Liver (tissue), 9 donors: ENCODE data around the gene MBD3L3. TPM values are rescaled to one million over a fixed set of nuclear protein-coding genes. Genes with fewer than 3 reads are reported as not detected.
"Not testable (repeated sequence)": the region's sequence is repeated elsewhere in the genome, so short reads cannot be mapped to it uniquely, and the experiment has no call there.

Source experiments
- DNase-seq: peaks from one replicate; pipeline ENCODE4 v3.0.0-alpha.2; 2017; ENCODE audit warnings: low spot score
- H3K27ac ChIP-seq, 2 donors: one replicate each; pipeline ENCODE4 v1.7.0; 2013; ENCODE audit warnings: inconsistent platforms in 2 of 2, low read length in 2 of 2, control low read depth in 1 of 2, low read depth in 1 of 2, mild to moderate bottlenecking in 1 of 2
- H3K27me3 ChIP-seq, 4 donors: one replicate each; pipeline versions ENCODE4 v1.6.1 to v1.7.0; 2013; ENCODE audit warnings: low read length in 3 of 4, inconsistent platforms in 1 of 4, mild to moderate bottlenecking in 1 of 4, moderate library complexity in 1 of 4; ENCODE audit not compliant: control insufficient read depth in 4 of 4, insufficient read depth in 4 of 4
- H3K36me3 ChIP-seq, 4 donors: one replicate each; pipeline versions ENCODE4 v1.6.1 to v1.7.0; 2013; ENCODE audit warnings: low read length in 3 of 4, mild to moderate bottlenecking in 3 of 4, low read depth in 1 of 4, moderate library complexity in 1 of 4; ENCODE audit not compliant: control insufficient read depth in 4 of 4, insufficient read depth in 3 of 4
- H3K4me1 ChIP-seq, 4 donors: one replicate each; pipeline versions ENCODE4 v1.6.1 to v1.7.0; 2013; ENCODE audit warnings: low read length in 3 of 4, mild to moderate bottlenecking in 3 of 4, moderate library complexity in 1 of 4; ENCODE audit not compliant: control insufficient read depth in 4 of 4, insufficient read depth in 4 of 4
- H3K4me3 ChIP-seq, 3 donors: one replicate each; pipeline versions ENCODE4 v1.6.1 to v1.7.0; 2013; ENCODE audit warnings: low read length in 3 of 3, control low read depth in 1 of 3, low read depth in 1 of 3, mild to moderate bottlenecking in 1 of 3
- H3K9ac ChIP-seq, 2 donors: one replicate each; pipeline ENCODE4 v1.7.0; 2013; ENCODE audit warnings: low read length in 2 of 2, mild to moderate bottlenecking in 2 of 2, moderate library complexity in 2 of 2, control low read depth in 1 of 2, low read depth in 1 of 2
- H3K9me3 ChIP-seq, 4 donors: one replicate each; pipeline versions ENCODE4 v1.6.1 to v1.7.0; 2013; ENCODE audit warnings: low read length in 3 of 4; ENCODE audit not compliant: control insufficient read depth in 4 of 4
- ATF3 ChIP-seq: IDR thresholded peaks from 2 replicates; pipeline ENCODE4 v1.6.1; 2016; ENCODE audit warnings: antibody characterized with exemption
- CTCF ChIP-seq: fragments of 150-350 bp; IDR thresholded peaks from 2 replicates; pipeline ENCODE4 v1.5.1; 2017; ENCODE audit warnings: improper control_type of control experiment, low read depth, low read length; ENCODE audit not compliant: missing input control
- EGR1 ChIP-seq, 2 donors: IDR thresholded peaks; 2 replicates each; pipeline ENCODE4 v1.6.1; 2016 to 2018; ENCODE audit warnings: antibody characterized with exemption in 2 of 2, low read depth in 2 of 2
- FOXA1 ChIP-seq: IDR thresholded peaks from 2 replicates; pipeline ENCODE4 v1.6.1; 2016; ENCODE audit warnings: antibody characterized with exemption
- GABPA ChIP-seq, 2 donors: IDR thresholded peaks in 1 of 2; conservative IDR thresholded peaks in 1 of 2; 2 replicates each; pipeline ENCODE4 v1.6.1; 2016; ENCODE audit warnings: antibody characterized with exemption in 2 of 2, mild to moderate bottlenecking in 1 of 2, moderate library complexity in 1 of 2
- HNF4A ChIP-seq, 2 donors: conservative IDR thresholded peaks; 2 replicates each; pipeline ENCODE4 v1.6.1; 2016; ENCODE audit warnings: antibody characterized with exemption in 2 of 2, mild to moderate bottlenecking in 2 of 2
- HNF4G ChIP-seq: IDR thresholded peaks from 2 replicates; pipeline ENCODE4 v1.6.1; 2016; ENCODE audit warnings: antibody characterized with exemption
- JUND ChIP-seq, 2 donors: IDR thresholded peaks; 2 replicates each; pipeline ENCODE4 v1.6.1; 2016; ENCODE audit warnings: antibody characterized with exemption in 2 of 2
- MAX ChIP-seq: IDR thresholded peaks from 2 replicates; pipeline ENCODE4 v1.6.1; 2016; ENCODE audit warnings: antibody characterized with exemption
- NR2F2 ChIP-seq: IDR thresholded peaks from 2 replicates; pipeline ENCODE4 v1.6.1; 2016; ENCODE audit warnings: antibody characterized with exemption
- RAD21 ChIP-seq, 2 donors: IDR thresholded peaks; 2 replicates each; pipeline ENCODE4 v1.6.1; 2016; ENCODE audit warnings: antibody characterized with exemption in 2 of 2, mild to moderate bottlenecking in 2 of 2
- REST ChIP-seq: IDR thresholded peaks from 2 replicates; pipeline ENCODE4 v1.6.1; 2016; ENCODE audit warnings: antibody characterized with exemption, mild to moderate bottlenecking
- RXRA ChIP-seq, 2 donors: IDR thresholded peaks; 2 replicates each; pipeline ENCODE4 v1.6.1; 2017 to 2018; ENCODE audit warnings: antibody characterized with exemption in 2 of 2, mild to moderate bottlenecking in 1 of 2
- SP1 ChIP-seq: IDR thresholded peaks from 2 replicates; pipeline ENCODE4 v1.6.1; 2018; ENCODE audit warnings: antibody characterized with exemption, mild to moderate bottlenecking
- TAF1 ChIP-seq: conservative IDR thresholded peaks from 2 replicates; pipeline ENCODE4 v1.6.1; 2016; ENCODE audit warnings: antibody characterized with exemption, mild to moderate bottlenecking
- YY1 ChIP-seq: IDR thresholded peaks from 2 replicates; pipeline ENCODE4 v1.6.1; 2016; ENCODE audit warnings: antibody characterized with exemption, mild to moderate bottlenecking
- ZBTB33 ChIP-seq: IDR thresholded peaks from 2 replicates; pipeline ENCODE4 v1.6.1; 2016; ENCODE audit warnings: antibody characterized with exemption
- WGBS: extraction: QIAGEN DNeasy Blood & Tissue Kit; methylation state at CpG from one replicate; pipeline ENCODE4 v1.1.7; 2013; 5-methylcytosine and 5-hydroxymethylcytosine counted together
- polyA plus RNA-seq, 2 donors: library from polyadenylated mRNA; stranded (reverse) in 1 of 2; unstranded in 1 of 2; fragments of 200-250 nt in 1 of 2; fragments of >200 nt in 1 of 2; fragmentation: Nextera tagmentation in 1 of 2; extraction: Ambion mirVana in 1 of 2; gene quantifications; one replicate each; pipeline versions ENCODE4 v1.2.1 to v1.2.3, GENCODE V29; 2013 to 2015
- total RNA-seq, 2 donors: library from RNA; depleted of rRNA; stranded (reverse); fragments of >200 nt; gene quantifications; one replicate each; pipeline ENCODE4 v1.2.3, GENCODE V29; 2014
- donor health status: healthy.
- donor health status: healthy.
- donor health status: healthy.
- donor health status: healthy.
- donor health status: healthy.

Gene MBD3L3
- total and polyA plus RNA-seq, 4 donors, result not detected

- not testable (repeated sequence) for H3K4me1 ChIP-seq, H3K4me3 ChIP-seq, H3K9ac ChIP-seq, H3K27me3 ChIP-seq, DNase-seq, H3K9me3 ChIP-seq, H3K36me3 ChIP-seq, H3K27ac ChIP-seq
- WGBS, result no CpG with 5 or more reads among the region's 6 CpGs
These were observed 37.1 kb downstream of the MBD3L3 start, which contains the start of gene MBD3L2B for GRCh38 chr19:7021331-7021730. MBD3L2B (minus strand) TSS chr19:7021431; CDS start chr19:7021397, 34 bp downstream.

GRCh38 chr19:7018828-7019227, 39.6 kb downstream of the MBD3L3 start:
- no peaks in the 10 kb centered on the region for H3K36me3 ChIP-seq
- no peaks in the 10 kb centered on the region for H3K4me1 ChIP-seq
- H3K27me3 ChIP-seq, result peaks cover 0 to 2% (median 0%) of the 10 kb centered on the region in 4 donors
- H3K27ac ChIP-seq, result no peak overlapping the region
- no peaks in the 10 kb centered on the region for H3K9me3 ChIP-seq
- DNase-seq, result no peak
- no peak overlapping the region for H3K9ac ChIP-seq
- 72% methylated on average over 6 of the region's 6 CpGs for WGBS
- H3K4me3 ChIP-seq, result no peak overlapping the region
- TF ChIP-seq NR2F2 (no peak), HNF4A (conservative IDR thresholded peaks at IDR 0.05) (no peak), JUND (IDR thresholded peaks at IDR 0.05) (no peak), YY1 (no peak), REST (no peak), ATF3 (no peak), EGR1 (IDR thresholded peaks at IDR 0.05; ENCODE audit: low read depth in 2 of 2) (no peak), GABPA (IDR thresholded peaks at IDR 0.05 in 1 of 2, conservative IDR thresholded peaks at IDR 0.05 in 1 of 2) (no peak), FOXA1 (no peak), ZBTB33 (no peak), MAX (no peak), HNF4G (no peak), RAD21 (IDR thresholded peaks at IDR 0.05) (no peak), CTCF (no peak), TAF1 (no peak), SP1 (no peak), RXRA (IDR thresholded peaks at IDR 0.05) (no peak)
